ENCODE results near the gene NT5DC2.

DNA sequence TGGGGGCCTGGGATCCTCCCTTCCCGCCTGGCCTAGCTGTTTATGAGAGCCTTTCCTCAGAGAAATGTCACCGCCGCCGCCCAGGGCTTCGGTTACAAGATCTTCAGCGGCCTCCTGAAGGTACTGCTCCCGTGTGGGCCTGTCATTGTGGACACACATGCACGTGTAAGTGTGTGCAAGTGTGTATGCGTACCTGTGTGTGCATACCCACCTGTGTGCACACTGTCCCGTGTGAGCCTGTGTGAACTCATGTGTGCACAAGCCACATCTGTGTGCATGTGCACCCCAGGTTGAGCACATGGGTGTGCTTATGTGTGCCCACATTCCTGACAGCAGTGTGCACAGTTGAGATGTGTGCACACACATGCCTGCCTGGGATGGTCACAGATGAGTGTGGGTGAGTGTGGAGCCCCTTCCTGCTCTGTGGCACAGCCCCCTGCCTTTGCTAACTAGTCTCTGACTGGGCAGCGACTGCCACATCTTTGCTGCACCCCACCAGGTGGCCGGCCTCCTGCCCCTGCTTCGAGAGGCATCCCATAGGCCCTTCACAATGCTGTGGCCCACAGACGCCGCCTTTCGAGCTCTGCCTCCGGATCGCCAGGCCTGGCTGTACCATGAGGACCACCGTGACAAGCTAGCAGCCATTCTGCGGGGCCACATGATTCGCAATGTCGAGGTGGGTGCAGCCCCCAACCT, 14.1 kb downstream of the NT5DC2 start:
- no peak for TF ChIP-seq EZH2 (IDR thresholded peaks at IDR 0.05; ENCODE audit: insufficient read depth, poor library complexity, severe bottlenecking)
- TF ChIP-seq EZH2phosphoT487 (IDR thresholded peaks at IDR 0.05; ENCODE audit: insufficient read depth, low read depth) = no peak
